Ovary (tissue), 9 donors: ENCODE data around the gene ACACB. TPM values are rescaled to one million over a fixed set of nuclear protein-coding genes. Genes with fewer than 3 reads are reported as not detected.

Experiments
- DNase-seq, 5 donors: peaks; one replicate each; pipeline ENCODE4 v3.0.0-alpha.2; 2019 to 2020
- H3K27ac ChIP-seq, 2 donors: fragments of 200-600 bp; one replicate each; pipeline versions ENCODE4 v1.5.1 to v1.8.0; 2019 to 2022
- H3K27me3 ChIP-seq: fragments of 200-600 bp; one replicate; pipeline ENCODE4 v1.8.0; 2022
- H3K36me3 ChIP-seq: fragments of 200-600 bp; sonication (generic); one replicate; pipeline ENCODE4 v1.5.1; 2019
- H3K4me1 ChIP-seq: one replicate; pipeline ENCODE4 v1.8.1; 2013; ENCODE audit warnings: mild to moderate bottlenecking, moderate library complexity; ENCODE audit not compliant: insufficient read depth
- H3K4me3 ChIP-seq: fragments of 200-600 bp; sonication (generic); one replicate; pipeline ENCODE4 v1.5.1; 2017
- H3K9me3 ChIP-seq, 2 donors: fragments of 200-600 bp in 1 of 2; sonication (generic) in 1 of 2; one replicate each; pipeline versions ENCODE4 v1.5.1 to v1.8.1; 2013 to 2019; ENCODE audit warnings: mild to moderate bottlenecking in 1 of 2, moderate library complexity in 1 of 2
- CTCF ChIP-seq, 3 donors: fragments of 450-650 bp in 2 of 3; fragments of 200-600 bp in 1 of 3; IDR thresholded peaks; one replicate each; pipeline versions ENCODE4 v1.5.1 to v1.8.0; 2016 to 2022; ENCODE audit warnings: antibody characterized with exemption in 3 of 3, mild to moderate bottlenecking in 1 of 3
- EP300 ChIP-seq: sonication (generic); formaldehyde crosslinking; IDR thresholded peaks from one replicate; pipeline ENCODE4 v1.6.1; 2017; ENCODE audit warnings: antibody characterized with exemption
- POLR2A ChIP-seq: fragments of 450-650 bp; IDR thresholded peaks from one replicate; pipeline ENCODE4 v1.6.1; 2017; ENCODE audit warnings: antibody characterized with exemption, mild to moderate bottlenecking, moderate library complexity
- WGBS, 3 donors: extraction: QIAGEN DNeasy Blood & Tissue Kit in 1 of 3; methylation state at CpG; one replicate each; pipeline versions ENCODE4 v1.1.5 to v1.1.7; 2013 to 2017; 5-methylcytosine and 5-hydroxymethylcytosine counted together
- intact Hi-C, 4 donors: fragments of 100-400 bp; cut with DNase I; formaldehyde crosslinking; loops; one replicate each; pipeline versions ENCODE4 v1.11.0 to v1.15.1; 2022 to 2023
- polyA plus RNA-seq, 2 donors: library from polyadenylated mRNA; stranded (reverse); fragments of 200-250 nt in 1 of 2; fragments of 350-450 nt in 1 of 2; fragmentation: Illumina TruSeq in 1 of 2; extraction: RNeasy Lipid Tissue Mini Kit (QIAGEN cat#74804) in 1 of 2; gene quantifications; one replicate each; pipeline ENCODE4 v1.2.3, GENCODE V29; 2013 to 2014
- total RNA-seq, 7 donors: library from RNA; depleted of rRNA in 2 of 7; stranded (reverse); fragments of >200 nt in 2 of 7; fragmentation: NEBNext Ultra II Directional in 3 of 7; extraction: Animal tissue kit (Norgen Biotek cat#: 25700) in 3 of 7; gene quantifications; one replicate each; pipeline versions ENCODE4 v1.1.0 to v1.2.4, GENCODE V29; 2016 to 2023
- donor health status: DM: no; HTN: no; CAD: no; lungs with moderate emphysema.
- donor health status: DM: no; HTN: no; CAD: no.
- donor health status: Bipolar disorder and iron deficiency.
- donor health status: DM: yes; HTN: yes; CAD: no.
- donor health status: DM: no; HTN: no; CAD: no.
- donor health status: DM: yes; HTN: yes; CAD: no.

The ACACB gene
- total and polyA plus RNA-seq, 9 donors: 20.5 to 56.5 (median 40.4) TPM

- Histone ChIP-seq H3K36me3 (no peaks in the 10 kb centered on the region), H3K9me3 (no peaks in the 10 kb centered on the region), H3K27me3 (no peaks in the 10 kb centered on the region), H3K27ac (no peak overlapping the region), H3K4me1 (peaks cover 3% of the 10 kb centered on the region), H3K4me3 (no peak overlapping the region)
- TF ChIP-seq EP300: no peak
- no peak for TF ChIP-seq CTCF (IDR thresholded peaks at IDR 0.05)
- no peak for TF ChIP-seq POLR2A
- intact Hi-C loops: no loop called here
- 73 to 83% (median 78%) methylated on average over 4 to 7 of the region's 7 CpGs for WGBS, 3 donors
- DNase-seq: no peak
Observed at GRCh38 chr12:109287181-109287580, 170.8 kb downstream of the ACACB start.

- no peak for DNase-seq
- H3K27me3 ChIP-seq: no peaks in the 10 kb centered on the region
- H3K9me3 ChIP-seq: no peaks in the 10 kb centered on the region
- WGBS, 3 donors: 78 to 84% (median 80%) methylated on average over 16 of the region's 16 CpGs
- intact Hi-C loops: no loop called here
- no peak overlapping the region for H3K27ac ChIP-seq
- H3K4me1 ChIP-seq: peaks cover 3% of the 10 kb centered on the region
- TF ChIP-seq EP300 (no peak), POLR2A (no peak), CTCF (IDR thresholded peaks at IDR 0.05) (no peak)
- H3K36me3 ChIP-seq: no peaks in the 10 kb centered on the region
- no peak overlapping the region for H3K4me3 ChIP-seq
Observed at GRCh38 chr12:109287811-109288469, 171.6 kb downstream of the ACACB start.

GRCh38 chr12:109288571-109288970 is 172.2 kb downstream of the ACACB start:
- intact Hi-C loops: no loop called here
- peaks cover 3% of the 10 kb centered on the region for H3K4me1 ChIP-seq
- H3K4me3 ChIP-seq: no peak overlapping the region
- TF ChIP-seq POLR2A: no peak
- no peak for TF ChIP-seq CTCF (IDR thresholded peaks at IDR 0.05)
- TF ChIP-seq EP300: no peak
- WGBS, 3 donors: 78 to 81% (median 78%) methylated on average over 1 of the region's 1 CpG
- H3K9me3 ChIP-seq: no peaks in the 10 kb centered on the region
- DNase-seq: no peak
- H3K27me3 ChIP-seq: no peaks in the 10 kb centered on the region
- no peak overlapping the region for H3K27ac ChIP-seq
- no peaks in the 10 kb centered on the region for H3K36me3 ChIP-seq

- Histone ChIP-seq H3K4me3 (no peak overlapping the region), H3K36me3 (no peaks in the 10 kb centered on the region), H3K4me1 (peaks cover 3% of the 10 kb centered on the region), H3K9me3 (no peaks in the 10 kb centered on the region), H3K27me3 (no peaks in the 10 kb centered on the region), H3K27ac (no peak overlapping the region)
- intact Hi-C loops: no loop called here
- TF ChIP-seq EP300: no peak
- TF ChIP-seq CTCF (IDR thresholded peaks at IDR 0.05): no peak
- no peak for TF ChIP-seq POLR2A
- WGBS, 3 donors: 58 to 69% (median 60%) methylated on average over 4 of the region's 4 CpGs
- no peak for DNase-seq
Observed at GRCh38 chr12:109289004-109289403, 172.6 kb downstream of the ACACB start.
